ENCODE data around the gene KIF4A. TPM values are rescaled to one million over a fixed set of nuclear protein-coding genes. Genes with fewer than 3 reads are reported as not detected.

The KIF4A gene
- total RNA-seq, 1 donor from 2014 or later: 2.2 TPM

DNA sequence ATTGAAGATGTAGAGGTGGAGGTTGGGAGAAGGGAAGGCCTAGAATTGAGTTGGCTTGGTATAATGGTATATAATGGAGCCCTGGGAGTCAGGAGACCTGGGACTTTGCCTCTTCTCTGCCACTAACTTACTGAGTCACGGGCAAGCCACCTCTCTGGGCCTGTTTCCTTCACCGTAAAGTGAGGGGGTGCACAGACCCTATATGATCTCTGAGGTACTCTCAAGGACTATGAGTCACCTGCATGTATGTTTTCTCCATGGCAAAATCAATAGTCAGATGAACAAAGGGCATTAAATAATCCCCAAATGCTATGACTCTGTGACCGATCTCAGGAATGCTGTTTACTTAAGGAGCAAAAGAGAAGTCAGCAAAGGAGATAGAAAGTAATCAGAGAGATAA is 35.0 kb upstream of the KIF4A start:
- H3K4me3 ChIP-seq: no peak overlapping the region
- no peak overlapping the region for H3K27ac ChIP-seq
- no peak for DNase-seq (ENCODE audit: extremely low spot score in 2 of 2)
- H3K9me3 ChIP-seq: no peaks in the 10 kb centered on the region
- TF ChIP-seq, protein P1, sequence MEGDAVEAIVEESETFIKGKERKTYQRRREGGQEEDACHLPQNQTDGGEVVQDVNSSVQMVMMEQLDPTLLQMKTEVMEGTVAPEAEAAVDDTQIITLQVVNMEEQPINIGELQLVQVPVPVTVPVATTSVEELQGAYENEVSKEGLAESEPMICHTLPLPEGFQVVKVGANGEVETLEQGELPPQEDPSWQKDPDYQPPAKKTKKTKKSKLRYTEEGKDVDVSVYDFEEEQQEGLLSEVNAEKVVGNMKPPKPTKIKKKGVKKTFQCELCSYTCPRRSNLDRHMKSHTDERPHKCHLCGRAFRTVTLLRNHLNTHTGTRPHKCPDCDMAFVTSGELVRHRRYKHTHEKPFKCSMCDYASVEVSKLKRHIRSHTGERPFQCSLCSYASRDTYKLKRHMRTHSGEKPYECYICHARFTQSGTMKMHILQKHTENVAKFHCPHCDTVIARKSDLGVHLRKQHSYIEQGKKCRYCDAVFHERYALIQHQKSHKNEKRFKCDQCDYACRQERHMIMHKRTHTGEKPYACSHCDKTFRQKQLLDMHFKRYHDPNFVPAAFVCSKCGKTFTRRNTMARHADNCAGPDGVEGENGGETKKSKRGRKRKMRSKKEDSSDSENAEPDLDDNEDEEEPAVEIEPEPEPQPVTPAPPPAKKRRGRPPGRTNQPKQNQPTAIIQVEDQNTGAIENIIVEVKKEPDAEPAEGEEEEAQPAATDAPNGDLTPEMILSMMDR (IDR thresholded peaks at IDR 0.05): no peak
- TF ChIP-seq POLR2A (IDR thresholded peaks at IDR 0.05) (no peak), POLR2AphosphoS5 (IDR thresholded peaks at IDR 0.05; ENCODE audit: insufficient read depth in 1 of 2, low read depth in 1 of 2) (no peak)
- H3K36me3 ChIP-seq: no peaks in the 10 kb centered on the region
- H3K27me3 ChIP-seq: no peaks in the 10 kb centered on the region
- no peaks in the 10 kb centered on the region for H3K4me1 ChIP-seq
- intact Hi-C loops (cut with DNase I): no loop called here

DNA sequence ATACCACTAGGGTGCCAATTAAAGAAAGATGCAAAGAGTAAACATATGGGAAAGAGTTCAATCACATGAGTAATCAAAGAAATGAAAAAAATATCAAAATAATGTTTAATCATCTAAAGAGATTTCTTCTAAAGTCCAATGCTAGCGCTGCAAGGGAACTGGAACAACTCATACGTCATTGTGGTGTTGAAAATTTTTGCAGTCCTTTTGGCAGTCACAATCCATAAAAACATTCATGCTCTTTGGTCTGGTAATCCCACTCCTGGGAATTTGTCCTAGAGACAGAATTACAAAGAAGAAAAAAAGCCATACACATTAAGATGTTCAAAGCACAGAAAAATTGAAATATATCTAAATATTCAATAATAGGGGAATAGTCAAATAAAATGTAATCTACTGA is 34.5 kb upstream of the KIF4A start:
- DNase-seq (ENCODE audit: extremely low spot score in 2 of 2): no peak
- Histone ChIP-seq H3K27me3 (no peaks in the 10 kb centered on the region), H3K27ac (no peak overlapping the region), H3K4me1 (no peaks in the 10 kb centered on the region), H3K4me3 (no peak overlapping the region), H3K9me3 (no peaks in the 10 kb centered on the region), H3K36me3 (no peaks in the 10 kb centered on the region)
- intact Hi-C loops (cut with DNase I): no loop called here
- TF ChIP-seq, protein P1 (IDR thresholded peaks at IDR 0.05): no peak
- TF ChIP-seq POLR2AphosphoS5 (IDR thresholded peaks at IDR 0.05; ENCODE audit: insufficient read depth in 1 of 2, low read depth in 1 of 2) (no peak), POLR2A (IDR thresholded peaks at IDR 0.05) (no peak)

DNA sequence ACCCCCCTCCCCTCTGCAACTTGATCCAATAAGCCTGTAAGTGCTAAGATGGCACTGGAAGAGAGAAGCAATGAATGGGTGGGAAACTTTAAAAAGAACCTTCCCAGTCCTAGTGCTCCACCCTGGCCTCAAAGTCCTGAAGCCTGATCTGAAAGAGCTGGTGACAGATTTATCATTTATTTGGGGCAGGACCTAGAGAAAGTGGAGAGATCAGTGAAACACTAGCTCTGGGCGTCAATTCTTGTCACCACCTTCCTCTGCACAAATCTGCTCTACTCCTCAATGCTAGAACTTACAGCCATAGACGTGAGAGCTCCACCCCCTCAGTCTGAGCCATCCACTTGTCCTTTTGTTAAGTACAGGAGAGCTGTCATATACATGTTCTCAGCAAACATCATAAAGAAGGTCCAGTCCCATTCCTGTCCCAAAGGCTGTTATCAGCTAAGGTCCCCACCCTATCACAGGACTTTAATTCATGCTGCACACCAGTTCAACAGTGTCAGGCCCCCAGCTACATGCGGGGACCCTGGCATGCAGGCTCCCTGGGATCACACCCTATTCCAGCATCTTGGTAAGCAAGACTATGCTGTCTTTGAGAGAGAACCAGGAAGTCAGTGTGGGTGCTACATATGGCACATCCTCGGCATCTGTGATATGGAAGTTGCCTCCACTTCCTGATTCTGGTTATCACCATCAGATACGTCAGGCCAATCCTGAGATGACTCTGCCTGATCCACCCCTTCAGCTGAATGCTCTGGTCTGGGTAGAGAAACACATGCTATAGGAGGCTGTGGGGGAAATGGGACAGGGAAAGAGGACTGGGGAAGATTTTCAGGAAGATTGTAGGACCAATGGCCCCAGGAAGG is 32.2 kb upstream of the KIF4A start:
- Histone ChIP-seq H3K27ac (no peak overlapping the region), H3K36me3 (no peaks in the 10 kb centered on the region), H3K27me3 (no peaks in the 10 kb centered on the region), H3K9me3 (no peaks in the 10 kb centered on the region), H3K4me3 (no peak overlapping the region), H3K4me1 (no peaks in the 10 kb centered on the region)
- intact Hi-C loops (cut with DNase I): no loop called here
- no peak for DNase-seq (ENCODE audit: extremely low spot score in 2 of 2)
- TF ChIP-seq POLR2A (IDR thresholded peaks at IDR 0.05): no peak
- TF ChIP-seq, protein P1 (IDR thresholded peaks at IDR 0.05): no peak
- TF ChIP-seq POLR2AphosphoS5 (IDR thresholded peaks at IDR 0.05; ENCODE audit: insufficient read depth in 1 of 2, low read depth in 1 of 2): no peak

DNA sequence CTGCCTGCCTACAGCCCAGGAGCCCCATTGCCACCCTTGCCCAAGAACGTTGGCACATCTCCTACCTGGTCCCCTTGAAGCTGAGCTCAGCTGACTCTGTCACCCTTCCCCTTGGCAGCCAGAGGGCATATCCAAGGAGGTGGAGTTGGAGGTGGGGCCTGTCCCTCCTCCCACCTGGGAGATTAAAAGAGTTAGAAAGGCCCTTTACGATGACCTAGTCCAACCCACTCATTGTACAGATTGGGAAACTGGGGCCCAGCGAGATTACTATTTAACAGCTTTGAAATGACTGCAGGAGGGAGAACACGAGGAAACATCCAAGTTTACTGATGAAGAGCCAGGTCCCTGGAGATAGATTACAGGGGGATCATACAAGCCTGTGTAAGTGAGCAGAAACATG is 29.8 kb upstream of the KIF4A start, which contains the start of gene P2RY4:
Gene P2RY4 (minus strand): TSS at position 101 of the 400 bp plus-strand sequence. CDS start 580 bp downstream, outside the sequence.
- Histone ChIP-seq H3K36me3 (no peaks in the 10 kb centered on the region), H3K27me3 (no peaks in the 10 kb centered on the region), H3K27ac (no peak within 1 kb of the TSS), H3K4me3 (no peak within 1 kb of the TSS), H3K9me3 (no peaks in the 10 kb centered on the region), H3K4me1 (no peaks in the 10 kb centered on the region)
- no peak for TF ChIP-seq POLR2AphosphoS5 (IDR thresholded peaks at IDR 0.05; ENCODE audit: insufficient read depth in 1 of 2, low read depth in 1 of 2)
- TF ChIP-seq, protein P1 (IDR thresholded peaks at IDR 0.05): no peak
- no peak for TF ChIP-seq POLR2A (IDR thresholded peaks at IDR 0.05)
- intact Hi-C loops (cut with DNase I): no loop called here
- no peak for DNase-seq (ENCODE audit: extremely low spot score in 2 of 2)

DNA sequence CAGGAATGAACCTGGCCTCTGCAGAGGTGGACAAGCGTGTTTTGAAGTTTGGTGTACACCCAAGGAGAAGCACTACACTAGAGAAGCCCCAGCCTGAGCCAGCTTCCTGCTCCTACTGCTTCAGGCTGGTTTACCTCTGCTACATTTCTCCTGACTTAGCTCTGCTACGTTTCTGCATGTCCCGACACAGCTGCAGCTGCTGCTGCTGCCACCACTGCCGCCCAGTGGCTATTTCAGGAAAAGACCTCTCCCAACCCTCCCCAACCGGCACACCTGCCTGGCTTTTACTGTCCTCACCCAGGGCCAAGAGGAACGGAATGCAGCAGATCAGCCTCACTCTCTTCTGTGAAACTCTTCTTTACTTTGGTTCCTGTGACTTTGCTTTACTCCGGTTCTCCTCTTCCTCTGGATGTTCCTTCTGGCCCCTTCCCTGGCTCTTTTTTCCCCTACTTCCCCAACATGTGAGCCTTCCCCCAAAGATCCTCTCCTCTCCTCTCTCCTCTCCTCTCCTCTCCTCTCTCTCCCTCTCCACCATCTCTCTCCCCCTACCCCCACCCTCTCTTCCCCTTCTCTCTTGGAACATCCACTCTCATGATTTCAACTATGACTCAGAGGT is 26.8 kb upstream of the KIF4A start:
- intact Hi-C loops (cut with DNase I): no loop called here
- H3K9me3 ChIP-seq: no peaks in the 10 kb centered on the region
- no peaks in the 10 kb centered on the region for H3K4me1 ChIP-seq
- H3K27me3 ChIP-seq: no peaks in the 10 kb centered on the region
- DNase-seq (ENCODE audit: extremely low spot score in 2 of 2): no peak
- TF ChIP-seq, protein P1 (IDR thresholded peaks at IDR 0.05): peak in 1 of 3 experiments; percentile 20
- no peak for TF ChIP-seq POLR2AphosphoS5 (IDR thresholded peaks at IDR 0.05; ENCODE audit: insufficient read depth in 1 of 2, low read depth in 1 of 2)
- H3K27ac ChIP-seq: no peak overlapping the region
- no peak overlapping the region for H3K4me3 ChIP-seq
- H3K36me3 ChIP-seq: no peaks in the 10 kb centered on the region

Measured in vagina (tissue), 2 donors.